Testis (tissue), 2 donors: ENCODE data around the gene DUOXA1.

Source experiments
- CTCF ChIP-seq, 3 experiments: fragments of 450-650 bp in 2 of 3; fragments of 200-600 bp in 1 of 3; sonication (generic) in 1 of 3; IDR thresholded peaks; one replicate each; pipeline ENCODE4 v1.5.1; 2016 to 2019; ENCODE audit warnings: antibody characterized with exemption in 3 of 3, mild to moderate bottlenecking in 2 of 3, moderate library complexity in 1 of 3
- POLR2A ChIP-seq: fragments of 450-650 bp; IDR thresholded peaks from one replicate; pipeline ENCODE4 v1.6.1; 2017; ENCODE audit warnings: antibody characterized with exemption, mild to moderate bottlenecking, moderate library complexity

- TF ChIP-seq POLR2A: no peak
- TF ChIP-seq CTCF (IDR thresholded peaks at IDR 0.05): no peak
Measured at GRCh38 chr15:45113380-45113990, 16.2 kb downstream of the DUOXA1 start.
